ENCODE results near the gene CYB561D1. TPM values are rescaled to one million over a fixed set of nuclear protein-coding genes. Genes with fewer than 3 reads are reported as not detected.

Gene CYB561D1
- total and polyA plus RNA-seq, 9 of the 15 experiments (the other 6 are each of a cell fraction or from before 2014, with no cell fraction given) = 0.71 to 7.2 (median 3.5) TPM

- H3K4me1 ChIP-seq (replicated peaks in 1 of 2; ENCODE audit: control insufficient read depth in 2 of 2, insufficient read depth in 2 of 2, low read length in 2 of 2) = peaks cover 9 to 14% of the 10 kb centered on the region in 2 experiments; a peak in 4 of 5 replicates
- POLR2A ChIA-PET = interaction anchor here (0.6 to 4.9 kb wide), 7 partner anchors 14 to 106 kb away, joined by 3 to 21 read pairs (median 10); partner anchors contain the start of genes ATXN7L2, CYB561D1, GNAI3 and PSMA5
- FAIRE-seq (no peak), DNase-seq (ENCODE audit: extremely low read depth in 1 of 4, low spot score in 3 of 4) (no peak), ATAC-seq (no peak)
- H3K9ac ChIP-seq (ENCODE audit: insufficient read depth in 1 of 2, low read depth in 2 of 2, low read length in 2 of 2) = peak overlapping the region in 1 of 2 experiments; percentile 61; a peak in 2 of 4 replicates
- in situ Hi-C loops (cut with MboI) = loop anchor here (5.0 kb wide), 2 partner anchors 34 to 269 kb away; no protein-coding TSS in a partner anchor
- H3K27ac ChIP-seq (ENCODE audit: extremely low read depth, low read depth, low read length) = no peak overlapping the region
- H3K79me2 ChIP-seq (ENCODE audit: control insufficient read depth, insufficient read depth, low read length) = no peaks in the 10 kb centered on the region
- no peak overlapping the region; the same call in 1 of the 2 replicates for H2AFZ ChIP-seq (ENCODE audit: low read depth, low read length)
- no peaks in the 10 kb centered on the region for H3K36me3 ChIP-seq (ENCODE audit: control insufficient read depth, insufficient read depth, low read length)
- H3K4me3 ChIP-seq = no peak overlapping the region
- CTCF ChIA-PET (ENCODE audit: low intra/inter-chr PET ratio) = interaction anchor here (1.1 to 5.3 kb wide), 5 partner anchors 21 to 330 kb away, joined by 3 to 131 read pairs (median 32); partner anchors contain the start of gene CYB561D1
- intact Hi-C loops (cut with micrococcal nuclease) = loop anchor here (5.0 to 10.0 kb wide), 2 partner anchors 109 to 417 kb away; partner anchors contain the start of gene ELAPOR1
- no peaks in the 10 kb centered on the region for H4K20me1 ChIP-seq (replicated peaks; ENCODE audit: control insufficient read depth, insufficient read depth, low read length)
- H3K4me2 ChIP-seq (ENCODE audit: insufficient read depth, low read length) = no peak overlapping the region
- peaks cover 15 to 23% of the 10 kb centered on the region in 2 experiments for H3K27me3 ChIP-seq (ENCODE audit: control insufficient read depth in 2 of 2, insufficient read depth in 2 of 2, low read length in 2 of 2)
- no peak for TF ChIP-seq SOX6 (IDR thresholded peaks at IDR 0.05)
- H3K9me1 ChIP-seq (ENCODE audit: control insufficient read depth, insufficient read depth, low read length) = no peaks in the 10 kb centered on the region
- 43% methylated on average over 4 of the region's 4 CpGs for WGBS (ENCODE audit: insufficient coverage, low coverage, missing lambda C conversion rate)
- no peaks in the 10 kb centered on the region for H3K9me3 ChIP-seq (replicated peaks; ENCODE audit: control insufficient read depth, insufficient read depth, low read depth, low read length)
- no TSS peak for BruUV-seq (replicated peaks)
Measured at GRCh38 chr1:109531380-109531779, 37.5 kb downstream of the CYB561D1 start.

GRCh38 chr1:109531826-109532364 is 38.0 kb downstream of the CYB561D1 start:
- POLR2A ChIA-PET = interaction anchor here (0.6 to 4.9 kb wide), 14 partner anchors 10 to 257 kb away, joined by 3 to 21 read pairs (median 5); partner anchors contain the start of genes ATXN7L2, CYB561D1, GNAI3 and PSMA5
- DNase-seq (ENCODE audit: extremely low read depth in 1 of 4, low spot score in 3 of 4) (no peak), ATAC-seq (no peak; the same call in 2 of the 3 replicates), FAIRE-seq (no peak)
- peaks cover 12 to 20% of the 10 kb centered on the region in 2 experiments for H3K27me3 ChIP-seq (ENCODE audit: control insufficient read depth in 2 of 2, insufficient read depth in 2 of 2, low read length in 2 of 2)
- peak overlapping the region in 1 of 2 experiments; percentile 61; a peak in 1 of 4 replicates for H3K9ac ChIP-seq (ENCODE audit: insufficient read depth in 1 of 2, low read depth in 2 of 2, low read length in 2 of 2)
- TF ChIP-seq SIN3A (IDR thresholded peaks at IDR 0.05; ENCODE audit: borderline replicate concordance in 2 of 2, control insufficient read depth in 1 of 2, low read depth in 2 of 2, low read length in 2 of 2) (0 out of 4 replicates have a peak, but pooled peaks of 1 of the 2 experiments have one; percentile 2), EGR1 (conservative IDR thresholded peaks at IDR 0.05) (0 out of 2 replicates have a peak, but pooled peaks have one; percentile 3), TAF15 (IDR thresholded peaks at IDR 0.05; ENCODE audit: low read depth, low read length) (no peak)
- H3K27ac ChIP-seq (ENCODE audit: extremely low read depth, low read depth, low read length) = no peak overlapping the region
- H3K4me2 ChIP-seq (ENCODE audit: insufficient read depth, low read length) = 0 out of 2 replicates have a peak overlapping the region, but pooled peaks have one; percentile 53
- no peak overlapping the region for H3K4me3 ChIP-seq
- intact Hi-C loops (cut with micrococcal nuclease) = loop anchor here (1.0 to 10.0 kb wide), 9 partner anchors 32 to 417 kb away; partner anchors contain the start of genes CYB561D1 and ELAPOR1
- no peaks in the 10 kb centered on the region for H3K79me2 ChIP-seq (ENCODE audit: control insufficient read depth, insufficient read depth, low read length)
- H4K20me1 ChIP-seq (replicated peaks; ENCODE audit: control insufficient read depth, insufficient read depth, low read length) = no peaks in the 10 kb centered on the region
- no peaks in the 10 kb centered on the region for H3K9me3 ChIP-seq (replicated peaks; ENCODE audit: control insufficient read depth, insufficient read depth, low read depth, low read length)
- peak overlapping the region; percentile 97 for H2AFZ ChIP-seq (ENCODE audit: low read depth, low read length)
- BruUV-seq (replicated peaks) = no TSS peak
- peaks cover 9 to 14% of the 10 kb centered on the region in 2 experiments; a peak in 4 of 5 replicates for H3K4me1 ChIP-seq (replicated peaks in 1 of 2; ENCODE audit: control insufficient read depth in 2 of 2, insufficient read depth in 2 of 2, low read length in 2 of 2)
- H3K36me3 ChIP-seq (ENCODE audit: control insufficient read depth, insufficient read depth, low read length) = no peaks in the 10 kb centered on the region
- CTCF ChIA-PET (ENCODE audit: low intra/inter-chr PET ratio) = interaction anchor here (0.5 to 5.3 kb wide), 6 partner anchors 22 to 331 kb away, joined by 3 to 131 read pairs (median 22); partner anchors contain the start of gene CYB561D1
- WGBS (ENCODE audit: insufficient coverage, low coverage, missing lambda C conversion rate) = 37% methylated on average over 16 of the region's 16 CpGs
- in situ Hi-C loops (cut with MboI) = loop anchor here (5.0 kb wide), 2 partner anchors 35 to 270 kb away; no protein-coding TSS in a partner anchor
- H3K9me1 ChIP-seq (ENCODE audit: control insufficient read depth, insufficient read depth, low read length) = no peaks in the 10 kb centered on the region

Data from K562 (cell line).